NCI-H1436 treated with DMSO at 0.1 percent for 48 hours (cell line): ENCODE data around the gene MRNIP.

Experiments
- DNase-seq: peaks from one replicate; lab custom pipeline; 2025; lab: John Stamatoyannopoulos, UW

MRNIP gene, protein sequence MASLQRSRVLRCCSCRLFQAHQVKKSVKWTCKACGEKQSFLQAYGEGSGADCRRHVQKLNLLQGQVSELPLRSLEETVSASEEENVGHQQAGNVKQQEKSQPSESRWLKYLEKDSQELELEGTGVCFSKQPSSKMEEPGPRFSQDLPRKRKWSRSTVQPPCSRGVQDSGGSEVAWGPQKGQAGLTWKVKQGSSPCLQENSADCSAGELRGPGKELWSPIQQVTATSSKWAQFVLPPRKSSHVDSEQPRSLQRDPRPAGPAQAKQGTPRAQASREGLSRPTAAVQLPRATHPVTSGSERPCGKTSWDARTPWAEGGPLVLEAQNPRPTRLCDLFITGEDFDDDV

GRCh38 chr5:179858586-179859427 lies at the start of gene MRNIP:
Gene MRNIP (minus strand): TSS chr5:179858817. CDS start chr5:179858796, 21 bp downstream.
- DNase-seq = no peak

DNA sequence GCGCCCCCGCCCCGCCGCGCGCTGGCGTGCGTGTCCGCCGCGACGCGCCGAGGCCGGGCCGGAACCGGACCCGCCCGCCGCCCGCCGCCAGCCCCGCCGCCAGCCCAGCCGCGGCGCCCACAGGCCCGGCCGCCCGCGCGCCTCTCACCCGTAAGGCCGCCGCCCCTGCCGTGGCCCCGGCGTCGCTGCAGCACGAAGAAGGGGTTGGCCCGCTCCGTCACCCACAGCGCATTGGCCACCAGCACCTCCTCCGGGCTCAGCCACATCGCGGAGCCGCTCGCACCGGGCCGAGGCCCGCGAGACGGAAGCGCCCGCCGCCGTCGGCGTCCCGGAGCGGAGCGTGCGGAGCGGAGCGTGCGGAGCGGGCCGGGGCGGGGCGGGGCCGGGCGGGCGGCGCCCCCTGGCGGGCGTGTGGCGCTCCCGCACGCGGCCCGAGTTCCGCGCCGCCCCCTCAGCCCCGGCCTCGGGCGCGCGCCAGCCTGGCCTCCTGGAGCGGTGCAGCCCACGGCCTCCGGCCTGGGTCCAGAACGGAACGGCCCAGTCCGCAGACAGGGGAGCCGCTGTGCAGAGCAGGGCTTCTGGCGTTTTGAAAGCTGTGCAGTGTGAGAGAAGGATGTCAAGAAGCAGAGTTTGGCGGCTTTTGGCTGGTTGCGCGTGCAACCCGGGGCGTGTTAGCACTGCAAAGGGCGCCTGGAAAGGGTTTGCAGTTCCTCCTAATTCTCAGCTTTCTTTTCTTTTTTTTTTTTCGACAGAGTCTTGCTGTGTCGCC lies 49.1 kb upstream of the MRNIP start, which contains the start of gene TBC1D9B:
TBC1D9B (minus strand) TSS at position 342 of the 769 bp plus-strand sequence; CDS start at position 266, 76 bp downstream.
- no peak for DNase-seq

GRCh38 chr5:179906795-179907555 lies 48.4 kb upstream of the MRNIP start:
- no peak for DNase-seq

DNA sequence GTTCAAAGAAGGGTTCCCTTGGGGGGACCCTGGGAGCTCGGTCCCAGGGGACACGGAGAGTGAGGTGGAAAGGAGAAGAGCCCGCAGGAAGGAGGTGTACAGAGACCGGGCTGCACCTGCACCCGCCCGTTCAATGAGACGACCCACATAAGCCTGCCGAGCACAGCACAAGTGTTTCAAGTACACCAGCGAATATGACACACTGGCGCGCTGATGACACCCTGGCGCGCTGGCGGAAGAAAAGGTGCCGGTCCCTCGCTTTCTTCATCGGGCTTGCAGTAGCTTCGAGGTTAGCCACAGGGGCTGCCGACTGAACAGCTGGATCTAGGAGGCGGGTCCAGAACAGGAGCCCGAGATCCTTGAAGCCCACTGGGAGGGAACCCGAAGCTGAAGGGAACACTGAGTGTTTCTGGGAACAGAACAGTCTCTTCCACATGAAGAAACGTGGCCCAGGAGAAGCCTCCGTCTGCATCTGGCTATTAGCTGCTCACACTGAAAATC lies 47.7 kb upstream of the MRNIP start:
- DNase-seq = no peak

- no peak for DNase-seq
These were observed 46.5 kb upstream of the MRNIP start for GRCh38 chr5:179905161-179905560.

GRCh38 chr5:179904463-179905160 lies 46.0 kb upstream of the MRNIP start:
- DNase-seq = no peak

DNA sequence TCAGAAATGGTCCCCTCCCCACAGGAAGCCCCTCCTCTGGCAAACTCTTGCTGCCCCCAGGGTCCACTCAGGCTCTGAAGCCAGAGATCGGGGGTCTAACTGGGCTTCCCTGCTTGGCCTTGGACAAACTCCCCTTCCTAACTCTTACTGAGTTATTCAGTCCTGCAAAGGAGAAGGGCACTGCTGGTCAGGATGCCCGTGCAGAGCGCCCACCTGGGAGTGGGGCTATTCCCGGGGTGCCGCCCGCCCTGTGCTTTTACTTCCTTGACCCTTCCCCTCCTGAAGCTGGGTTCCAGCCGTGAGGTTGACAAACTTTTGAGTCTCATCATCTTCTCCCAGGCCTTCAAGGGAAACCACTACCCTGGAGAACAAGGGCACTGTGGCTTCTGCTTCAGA lies 44.1 kb upstream of the MRNIP start:
- DNase-seq = no peak

- no peak for DNase-seq
These were observed 43.5 kb upstream of the MRNIP start for GRCh38 chr5:179901915-179902762.

GRCh38 chr5:179901462-179901861 lies 42.8 kb upstream of the MRNIP start:
- no peak for DNase-seq

DNA sequence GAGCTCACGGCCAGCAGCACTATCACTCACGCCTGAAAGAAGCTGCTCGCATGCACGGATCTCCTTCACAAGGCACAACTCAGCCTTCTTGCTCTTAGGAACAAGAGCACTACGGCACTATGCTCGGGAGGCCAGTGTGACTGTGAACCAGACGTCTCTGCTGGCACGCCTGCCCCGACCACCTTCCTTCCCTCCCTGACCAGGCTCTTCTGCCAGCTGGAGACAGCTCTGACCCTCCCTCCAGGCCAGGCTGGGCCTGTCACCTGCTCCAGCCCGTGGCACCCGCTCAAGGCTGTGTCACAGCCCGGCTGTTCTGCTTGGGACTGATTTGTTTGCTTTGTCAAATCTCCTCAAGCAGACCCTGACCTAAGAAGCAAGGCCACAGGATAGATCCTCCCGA lies 42.1 kb upstream of the MRNIP start:
- DNase-seq = no peak

GRCh38 chr5:179900206-179900605 lies 41.6 kb upstream of the MRNIP start:
- DNase-seq = no peak

GRCh38 chr5:179895861-179896260 lies 37.2 kb upstream of the MRNIP start:
- no peak for DNase-seq

- no peak for DNase-seq
These were observed 35.6 kb upstream of the MRNIP start for GRCh38 chr5:179893958-179894895.

DNA sequence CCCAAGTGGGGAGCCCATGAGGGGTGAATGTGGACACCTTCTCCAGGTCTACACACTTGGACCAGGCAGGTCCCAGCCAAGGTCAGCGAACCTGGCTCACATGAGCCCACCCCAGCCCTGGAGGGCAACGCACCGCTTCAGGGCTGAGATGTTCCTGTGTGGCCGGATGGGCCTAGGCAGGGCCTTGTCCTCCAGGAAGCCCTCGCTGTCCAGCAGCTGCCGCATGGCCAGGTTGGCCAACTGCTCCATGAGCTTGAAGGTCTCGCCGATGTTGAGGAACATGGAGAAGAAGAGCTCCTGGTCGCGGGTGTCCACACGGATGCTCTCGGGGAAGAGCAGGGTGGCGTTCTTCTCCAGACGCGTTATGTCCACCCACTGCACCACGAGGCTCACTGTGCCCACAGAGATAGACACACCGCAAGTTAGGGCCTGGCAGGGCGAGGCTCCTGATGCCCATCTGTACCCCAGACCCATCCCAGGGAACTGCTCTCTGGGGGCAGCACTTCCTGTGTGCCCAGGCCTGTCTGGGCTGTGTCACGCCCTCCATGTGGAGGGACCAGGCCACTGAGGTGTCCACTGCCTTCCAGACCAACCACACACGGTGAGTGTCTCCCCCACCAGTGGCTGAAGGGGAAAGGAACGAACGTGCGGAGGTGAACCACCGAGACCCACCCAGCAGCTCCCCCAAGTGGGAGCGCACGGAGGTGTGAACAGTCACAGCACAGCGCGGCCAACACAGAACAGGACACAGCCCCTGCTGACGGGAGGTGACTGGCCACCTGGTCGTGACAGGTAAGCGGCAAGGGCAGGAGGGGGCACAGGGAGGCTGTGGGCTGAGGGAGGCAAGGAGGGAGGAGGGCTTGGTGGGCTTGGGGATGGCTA lies 34.7 kb upstream of the MRNIP start:
- DNase-seq = no peak

DNA sequence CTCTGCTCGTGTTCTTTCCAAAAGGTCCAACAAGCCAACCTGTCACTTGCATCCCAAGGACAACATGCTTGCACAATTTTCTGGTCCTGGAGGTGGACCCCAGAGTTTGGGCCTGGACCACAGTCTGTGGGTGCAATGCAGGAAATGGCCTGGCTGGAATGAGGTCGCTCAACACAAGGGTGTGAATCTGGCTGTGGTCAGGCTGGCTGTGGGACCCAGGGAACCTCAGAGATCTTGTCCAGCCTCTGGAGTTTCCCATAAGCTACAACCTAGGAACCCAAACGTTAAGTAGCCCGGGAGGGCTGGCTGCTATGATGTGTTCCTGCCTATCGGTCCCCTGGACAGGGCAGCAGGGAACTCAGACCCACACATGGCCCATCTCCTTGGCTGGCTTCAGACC lies 33.6 kb upstream of the MRNIP start:
- DNase-seq = no peak

GRCh38 chr5:179890751-179891682 lies 32.4 kb upstream of the MRNIP start:
- DNase-seq = no peak

DNA sequence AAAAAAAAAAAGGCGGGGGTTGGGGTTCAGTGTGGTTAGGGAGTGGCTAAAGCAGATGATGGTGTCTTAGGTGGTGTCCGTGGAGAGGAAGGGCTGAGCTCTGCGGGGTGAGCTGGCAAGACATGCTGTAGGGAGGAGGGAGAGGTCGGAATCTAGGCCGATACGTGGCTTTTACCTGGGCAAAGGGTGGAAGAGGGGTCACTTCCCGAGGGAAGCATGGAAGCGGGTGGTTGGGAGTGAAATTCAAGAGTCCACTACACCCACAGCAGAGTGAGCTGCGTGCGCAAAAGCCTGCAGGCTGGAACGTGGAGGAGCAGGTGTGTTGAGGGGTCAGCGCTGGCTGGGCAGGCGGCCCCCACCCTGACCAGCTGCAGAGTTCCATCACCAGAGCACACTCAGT lies 31.3 kb upstream of the MRNIP start:
- DNase-seq = no peak
